Peyer's patch (tissue), 4 donors: ENCODE measurements around the gene NFIB. TPM values are rescaled to one million over a fixed set of nuclear protein-coding genes. Genes with fewer than 3 reads are reported as not detected.

Experiments used
- DNase-seq, 3 donors: peaks; one replicate each; pipeline ENCODE4 v3.0.0-alpha.2; 2017 to 2019
- H3K27ac ChIP-seq, 4 donors: fragments of 200-600 bp; sonication (generic); one replicate each; pipeline ENCODE4 v1.5.1; 2016 to 2019
- H3K27me3 ChIP-seq, 2 donors: fragments of 200-600 bp; sonication (generic); one replicate each; pipeline ENCODE4 v1.5.1; 2019
- H3K36me3 ChIP-seq, 3 donors: fragments of 200-600 bp; sonication (generic); one replicate each; pipeline ENCODE4 v1.5.1; 2016 to 2019
- H3K4me1 ChIP-seq, 4 donors: fragments of 200-600 bp; sonication (generic); one replicate each; pipeline ENCODE4 v1.5.1; 2016 to 2019
- H3K4me3 ChIP-seq, 4 donors: fragments of 200-600 bp; sonication (generic); 1 replicate in 3 of 4; 2 replicates in 1 of 4; pipeline ENCODE4 v1.5.1; 2016 to 2019; ENCODE audit warnings: mild to moderate bottlenecking in 1 of 4
- H3K9me3 ChIP-seq, 4 donors: fragments of 200-600 bp; sonication (generic); one replicate each; pipeline ENCODE4 v1.5.1; 2016 to 2019; ENCODE audit warnings: mild to moderate bottlenecking in 1 of 4
- CTCF ChIP-seq, 6 experiments: fragments of 450-650 bp in 4 of 6; fragments of 200-600 bp in 2 of 6; sonication (generic) in 1 of 6; IDR thresholded peaks; one replicate each; pipeline ENCODE4 v1.5.1; 2017 to 2019; ENCODE audit warnings: antibody characterized with exemption in 6 of 6, mild to moderate bottlenecking in 3 of 6, moderate library complexity in 1 of 6
- POLR2A ChIP-seq, 2 donors: fragments of 450-650 bp; IDR thresholded peaks; one replicate each; pipeline ENCODE4 v1.5.1; 2017; ENCODE audit warnings: antibody characterized with exemption in 2 of 2, mild to moderate bottlenecking in 2 of 2, moderate library complexity in 2 of 2
- total RNA-seq, 4 donors: library from RNA; depleted of rRNA; stranded (reverse); fragments of >200 nt; gene quantifications; one replicate each; pipeline ENCODE4 v1.1.0, GENCODE V29; 2016

Gene NFIB
- total RNA-seq, 4 donors from 2014 or later, result 89.7 to 229 (median 159) TPM

DNA sequence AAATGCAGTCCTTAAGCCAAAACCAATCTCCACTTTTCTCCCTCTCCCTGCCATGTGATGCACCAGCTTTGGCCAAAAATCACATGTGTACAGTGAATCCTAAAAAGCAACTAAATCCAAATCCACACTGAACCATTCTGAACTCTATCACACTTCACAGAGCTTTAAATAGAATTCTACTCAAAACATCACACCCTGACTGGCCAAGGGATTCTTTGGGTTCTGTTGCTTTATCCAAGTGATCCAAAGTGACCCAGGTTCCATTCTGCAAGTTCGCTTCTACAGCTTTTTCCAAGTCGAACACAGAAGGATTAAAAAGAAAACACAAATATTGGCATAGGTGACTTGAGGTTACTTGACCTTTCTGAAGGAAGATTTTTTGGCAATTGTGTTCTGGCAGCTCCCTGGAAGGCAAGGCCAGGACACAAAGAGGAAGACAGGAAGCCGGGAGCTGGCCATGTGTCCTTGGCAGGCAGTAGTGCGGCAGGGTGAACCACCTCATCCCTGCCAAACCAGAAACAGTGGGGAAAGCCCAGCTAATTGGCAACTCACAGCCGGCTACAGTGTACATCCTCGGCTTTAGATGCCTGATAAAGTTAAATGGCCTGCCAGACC, 115.0 kb downstream of the NFIB start:
- TF ChIP-seq CTCF (IDR thresholded peaks at IDR 0.05) (no peak), POLR2A (IDR thresholded peaks at IDR 0.05) (no peak)
- DNase-seq, result peak in 2 of 3 donors; percentile 17 to 51

DNA sequence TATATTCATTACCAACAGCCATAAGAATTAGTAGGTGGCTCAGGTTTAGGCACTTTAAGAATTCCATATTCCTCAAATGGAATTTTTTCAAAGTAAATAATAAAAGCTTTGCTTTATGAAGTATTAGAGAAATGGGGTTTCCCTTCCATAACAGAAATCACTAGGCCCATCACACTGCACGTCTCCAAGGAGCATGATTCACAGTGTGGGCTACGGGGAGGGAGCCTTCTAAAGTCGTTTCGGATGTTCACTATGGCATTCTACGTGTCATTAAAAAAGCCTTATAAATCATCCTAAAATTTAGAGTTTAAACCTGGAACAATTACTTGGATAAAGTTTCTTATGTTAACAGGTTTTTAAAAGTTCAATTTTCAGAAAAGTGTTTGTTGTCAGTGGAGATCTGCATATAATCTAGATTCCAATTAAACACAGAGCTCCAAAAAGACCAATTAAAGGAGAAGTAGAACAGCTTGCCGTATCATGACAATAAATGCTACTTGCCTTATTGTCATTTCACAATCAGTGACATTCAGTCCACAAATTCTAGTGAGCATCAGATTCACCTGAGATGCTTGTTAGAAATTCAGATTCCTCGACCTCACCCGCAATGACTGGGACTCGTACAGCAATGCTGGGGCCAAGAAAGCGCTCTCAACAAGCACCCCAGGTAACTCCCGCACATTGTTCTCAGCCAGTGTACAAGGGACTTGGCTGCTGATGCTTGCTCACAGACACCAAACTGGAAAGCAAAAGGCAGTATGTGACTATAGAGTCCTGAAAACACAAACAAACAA, 115.7 kb downstream of the NFIB start:
- no peak overlapping the region for H3K4me3 ChIP-seq
- peak overlapping the region in 3 of 4 donors; percentile 15 to 44 (median 25) for H3K27ac ChIP-seq
- DNase-seq, result no peak
- H3K27me3 ChIP-seq, result no peaks in the 10 kb centered on the region
- H3K4me1 ChIP-seq, result peaks cover 0 to 17% (median 0%) of the 10 kb centered on the region in 4 donors
- H3K9me3 ChIP-seq, result no peaks in the 10 kb centered on the region
- no peaks in the 10 kb centered on the region for H3K36me3 ChIP-seq
- TF ChIP-seq CTCF (IDR thresholded peaks at IDR 0.05), result no peak
- TF ChIP-seq POLR2A (IDR thresholded peaks at IDR 0.05), result no peak

More for the DNA sequence above, 115.0 kb downstream of the NFIB start:
- Histone ChIP-seq H3K36me3 (no peaks in the 10 kb centered on the region), H3K4me3 (no peak overlapping the region), H3K4me1 (peaks cover 0 to 17% (median 0%) of the 10 kb centered on the region in 4 donors), H3K27ac (peak overlapping the region in 3 of 4 donors; percentile 15 to 44 (median 25)), H3K27me3 (no peaks in the 10 kb centered on the region), H3K9me3 (no peaks in the 10 kb centered on the region)

DNA sequence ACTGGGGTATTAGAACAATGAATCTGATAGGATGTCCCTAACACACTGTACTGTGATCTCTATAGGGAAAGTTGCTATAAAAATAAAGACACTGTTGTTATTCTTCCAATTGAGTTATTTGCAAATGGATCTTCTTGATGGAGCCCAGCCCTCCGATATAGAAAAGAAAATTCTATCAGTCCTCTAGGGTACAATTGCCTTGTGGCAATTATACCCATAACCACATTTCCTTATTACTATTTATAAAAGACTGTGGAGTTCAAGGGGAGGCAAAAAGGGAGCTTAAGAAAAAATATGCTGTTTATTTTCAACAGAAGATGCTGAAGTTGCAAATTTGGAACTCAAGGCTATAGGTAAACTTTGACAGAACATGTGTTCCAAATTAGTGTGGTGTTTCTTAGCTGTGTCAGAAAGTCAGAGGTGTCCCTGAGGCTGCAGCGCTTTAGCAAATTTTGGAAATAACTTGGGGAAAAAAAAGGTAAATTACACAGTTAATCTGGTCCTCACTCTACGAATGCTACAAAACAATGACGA, 116.5 kb downstream of the NFIB start:
- peaks cover 0 to 11% (median 0%) of the 10 kb centered on the region in 4 donors for H3K4me1 ChIP-seq
- H3K27ac ChIP-seq, result no peak overlapping the region
- no peak for DNase-seq
- H3K36me3 ChIP-seq, result no peaks in the 10 kb centered on the region
- no peak overlapping the region for H3K4me3 ChIP-seq
- H3K9me3 ChIP-seq, result no peaks in the 10 kb centered on the region
- H3K27me3 ChIP-seq, result no peaks in the 10 kb centered on the region
- TF ChIP-seq POLR2A (IDR thresholded peaks at IDR 0.05), result no peak

DNA sequence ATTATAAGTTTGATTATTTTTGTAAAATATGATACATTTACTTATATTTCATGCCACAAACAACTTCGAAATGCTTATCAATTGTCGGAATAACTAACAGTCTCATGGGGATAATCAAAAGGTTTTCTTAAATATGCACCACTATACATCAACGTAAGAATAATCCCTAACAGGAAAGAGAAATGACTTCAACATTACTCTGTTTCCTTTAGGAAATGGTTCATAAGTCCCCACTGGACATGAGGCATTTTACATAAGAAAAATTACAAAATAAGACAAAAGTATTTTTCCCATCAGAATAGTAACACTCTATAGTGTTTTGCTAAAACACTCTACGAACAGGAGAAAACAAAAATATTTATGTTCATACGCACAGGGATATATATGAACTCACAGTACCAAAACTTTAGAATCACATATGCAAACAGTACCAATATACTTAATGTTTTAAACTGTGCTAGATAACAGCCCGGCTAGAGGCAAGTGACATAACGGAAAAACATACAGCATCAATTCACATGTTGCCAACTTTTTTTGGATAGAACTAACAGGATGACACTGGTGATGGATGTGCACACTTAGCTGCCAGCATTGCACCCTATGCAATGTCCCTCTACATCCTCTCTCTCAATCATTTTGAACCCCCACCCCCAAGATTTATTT, 120.5 kb downstream of the NFIB start:
- DNase-seq, result no peak
- Histone ChIP-seq H3K27me3 (no peaks in the 10 kb centered on the region), H3K4me3 (no peak overlapping the region), H3K36me3 (no peaks in the 10 kb centered on the region), H3K27ac (no peak overlapping the region), H3K9me3 (no peaks in the 10 kb centered on the region), H3K4me1 (peaks cover 0 to under 1% (median 0%) of the 10 kb centered on the region in 4 donors)
- TF ChIP-seq CTCF (IDR thresholded peaks at IDR 0.05), result no peak
- no peak for TF ChIP-seq POLR2A (IDR thresholded peaks at IDR 0.05)

GRCh38 chr9:14192556-14192955, 121.4 kb downstream of the NFIB start:
- no peak overlapping the region for H3K27ac ChIP-seq
- TF ChIP-seq CTCF (IDR thresholded peaks at IDR 0.05), result no peak
- TF ChIP-seq POLR2A (IDR thresholded peaks at IDR 0.05), result no peak
- H3K9me3 ChIP-seq, result no peaks in the 10 kb centered on the region
- DNase-seq, result no peak
- H3K4me1 ChIP-seq, result no peaks in the 10 kb centered on the region
- no peaks in the 10 kb centered on the region for H3K27me3 ChIP-seq
- H3K36me3 ChIP-seq, result no peaks in the 10 kb centered on the region
- H3K4me3 ChIP-seq, result no peak overlapping the region
